Thyroid gland (tissue), 4 donors: Measurements from ENCODE around the gene TRIM45. TPM values are rescaled to one million over a fixed set of nuclear protein-coding genes. Genes with fewer than 3 reads are reported as not detected.
"Not testable (repeated sequence)": the region's sequence is repeated elsewhere in the genome, so short reads cannot be mapped to it uniquely, and the experiment has no call there.

Experiments
- DNase-seq, 2 donors: peaks; one replicate each; pipeline ENCODE4 v3.0.0-alpha.2; 2019
- H3K27ac ChIP-seq, 3 donors: fragments of 200-600 bp; sonication (generic); 1 replicate in 2 of 3; 2 replicates in 1 of 3; pipeline ENCODE4 v1.5.1; 2016 to 2019; ENCODE audit warnings: mild to moderate bottlenecking in 1 of 3, moderate library complexity in 1 of 3
- H3K27me3 ChIP-seq: fragments of 200-600 bp; sonication (generic); one replicate; pipeline ENCODE4 v1.5.1; 2019
- H3K36me3 ChIP-seq, 2 donors: fragments of 200-600 bp; sonication (generic); one replicate each; pipeline ENCODE4 v1.5.1; 2016 to 2019
- H3K4me1 ChIP-seq, 2 donors: fragments of 200-600 bp; sonication (generic); one replicate each; pipeline ENCODE4 v1.5.1; 2017 to 2019
- H3K4me3 ChIP-seq, 3 donors: fragments of 200-600 bp; sonication (generic); replicated peaks in 1 of 3; 1 replicate in 2 of 3; 2 replicates in 1 of 3; pipeline ENCODE4 v1.5.1; 2016; ENCODE audit warnings: mild to moderate bottlenecking in 1 of 3
- H3K9me3 ChIP-seq: fragments of 200-600 bp; sonication (generic); one replicate; pipeline ENCODE4 v1.5.1; 2017
- CTCF ChIP-seq, 6 experiments: fragments of 200-600 bp in 3 of 6; fragments of 450-650 bp in 3 of 6; sonication (generic) in 3 of 6; IDR thresholded peaks; one replicate each; pipeline ENCODE4 v1.5.1; 2016 to 2019; ENCODE audit warnings: antibody characterized with exemption in 6 of 6, mild to moderate bottlenecking in 2 of 6, inconsistent platforms in 1 of 6, moderate library complexity in 1 of 6
- POLR2A ChIP-seq, 2 donors: fragments of 450-650 bp; IDR thresholded peaks; one replicate each; pipeline ENCODE4 v1.6.1; 2017; ENCODE audit warnings: antibody characterized with exemption in 2 of 2, mild to moderate bottlenecking in 2 of 2, moderate library complexity in 1 of 2
- WGBS, 2 donors: methylation state at CpG; one replicate each; pipeline ENCODE4 v1.1.5; 2017; 5-methylcytosine and 5-hydroxymethylcytosine counted together
- intact Hi-C: fragments of 100-400 bp; cut with DNase I; formaldehyde crosslinking; loops from one replicate; pipeline ENCODE4 v1.15.1; 2023
- total RNA-seq, 4 donors: library from RNA; depleted of rRNA; stranded (reverse); fragments of >200 nt; gene quantifications; one replicate each; pipeline ENCODE4 v1.2.3, GENCODE V29; 2016

The TRIM45 gene
- total RNA-seq, 4 donors from 2014 or later = 5.1 to 7.3 (median 6.3) TPM

GRCh38 chr1:117123274-117123673, 1.7 kb upstream of the TRIM45 start:
- Histone ChIP-seq H3K27ac (no peak overlapping the region), H3K9me3 (no peaks in the 10 kb centered on the region), H3K4me3 (no peak overlapping the region), H3K27me3 (no peaks in the 10 kb centered on the region), H3K4me1 (peaks cover 11 to 12% of the 10 kb centered on the region in 2 donors), H3K36me3 (no peaks in the 10 kb centered on the region)
- no peak for TF ChIP-seq POLR2A (IDR thresholded peaks at IDR 0.05)
- TF ChIP-seq CTCF (IDR thresholded peaks at IDR 0.05) = no peak
- WGBS, 2 donors = 89 to 96% methylated on average over 2 of the region's 2 CpGs
- DNase-seq = no peak
- intact Hi-C loops = loop anchor here (5.0 to 10.0 kb wide), 2 partner anchors 56 to 162 kb away; no protein-coding TSS in a partner anchor

GRCh38 chr1:117122330-117123025, 929 bp upstream of the TRIM45 start:
- Histone ChIP-seq H3K27me3 (no peaks in the 10 kb centered on the region), H3K36me3 (no peaks in the 10 kb centered on the region), H3K4me1 (peaks cover 9 to 11% of the 10 kb centered on the region in 2 donors), H3K9me3 (no peaks in the 10 kb centered on the region), H3K27ac (peak overlapping the region; percentile 84 to 94 (median 87)), H3K4me3 (peak overlapping the region; percentile 18 to 80 (median 59))
- intact Hi-C loops = loop anchor here (5.0 to 10.0 kb wide), 2 partner anchors 55 to 162 kb away; no protein-coding TSS in a partner anchor
- no peak for DNase-seq
- TF ChIP-seq POLR2A (IDR thresholded peaks at IDR 0.05) (no peak), CTCF (IDR thresholded peaks at IDR 0.05) (no peak)
- 32 to 51% methylated on average over 18 to 32 of the region's 32 CpGs for WGBS, 2 donors

GRCh38 chr1:117120774-117121588, 568 bp downstream of the TRIM45 start:
- Histone ChIP-seq H3K27me3 (no peaks in the 10 kb centered on the region), H3K4me3 (peak overlapping the region; percentile 18 to 80 (median 59)), H3K36me3 (no peaks in the 10 kb centered on the region), H3K9me3 (no peaks in the 10 kb centered on the region), H3K4me1 (peaks cover 9 to 11% of the 10 kb centered on the region in 2 donors), H3K27ac (peak overlapping the region; percentile 84 to 94 (median 87))
- TF ChIP-seq CTCF (IDR thresholded peaks at IDR 0.05) (no peak), POLR2A (IDR thresholded peaks at IDR 0.05) (no peak)
- intact Hi-C loops = loop anchor here (5.0 to 10.0 kb wide), 2 partner anchors 54 to 164 kb away; no protein-coding TSS in a partner anchor
- 19 to 22% methylated on average over 24 to 29 of the region's 29 CpGs for WGBS, 2 donors
- DNase-seq = no peak

GRCh38 chr1:117119144-117119543, 2.4 kb downstream of the TRIM45 start:
- DNase-seq, H3K9me3 ChIP-seq, H3K36me3 ChIP-seq, H3K27ac ChIP-seq, H3K4me3 ChIP-seq, H3K27me3 ChIP-seq, intact Hi-C loops: not testable (repeated sequence)
- peaks cover 9 to 11% of the 10 kb centered on the region in 2 donors for H3K4me1 ChIP-seq
- WGBS, 2 donors = 95 to 96% methylated on average over 10 of the region's 10 CpGs

- Histone ChIP-seq H3K27ac (no peak overlapping the region), H3K4me1 (peaks cover 9 to 11% of the 10 kb centered on the region in 2 donors), H3K36me3 (peaks cover 0 to under 1% of the 10 kb centered on the region in 2 donors), H3K27me3 (no peaks in the 10 kb centered on the region), H3K9me3 (no peaks in the 10 kb centered on the region), H3K4me3 (no peak overlapping the region)
- intact Hi-C loops = no loop called here
- DNase-seq = no peak
- TF ChIP-seq CTCF (IDR thresholded peaks at IDR 0.05) (no peak), POLR2A (IDR thresholded peaks at IDR 0.05) (no peak)
- WGBS, 2 donors = 89 to 97% methylated on average over 11 of the region's 12 CpGs
Measured at GRCh38 chr1:117118137-117118536, 3.4 kb downstream of the TRIM45 start.
